GM18907 (cell line): Measurements from ENCODE around the gene CHSY1.
"Not testable (repeated sequence)": the region's sequence is repeated elsewhere in the genome, so short reads cannot be mapped to it uniquely, and the experiment has no call there.

Experiments
- ATAC-seq: cut with Tn5 transposase; IDR thresholded peaks from one replicate; pipeline ENCODE4 v1.9.1; 2021; ENCODE audit warnings: mild to moderate bottlenecking, moderate library complexity; ENCODE audit not compliant: unreplicated experiment

Gene CHSY1

GRCh38 chr15:101138086-101138660, 113.7 kb downstream of the CHSY1 start:
- ATAC-seq: no peak

- no peak for ATAC-seq
Observed at GRCh38 chr15:101137312-101137940, 114.4 kb downstream of the CHSY1 start.

- ATAC-seq: no peak
Observed at GRCh38 chr15:101136381-101137268, 115.2 kb downstream of the CHSY1 start.

GRCh38 chr15:101135532-101136166, 116.2 kb downstream of the CHSY1 start:
- ATAC-seq: peak; percentile 81

- ATAC-seq: no peak
Observed at GRCh38 chr15:101134780-101135179, 117.1 kb downstream of the CHSY1 start.

GRCh38 chr15:101133751-101134261, 118.0 kb downstream of the CHSY1 start:
- no peak for ATAC-seq

- no peak for ATAC-seq
Observed at GRCh38 chr15:101133181-101133460, 118.7 kb downstream of the CHSY1 start.

- no peak for ATAC-seq
Observed at GRCh38 chr15:101132390-101133180, 119.3 kb downstream of the CHSY1 start.

- no peak for ATAC-seq
Observed at GRCh38 chr15:101131489-101132389, 120.1 kb downstream of the CHSY1 start.

- no peak for ATAC-seq
Observed at GRCh38 chr15:101129851-101130380, 121.9 kb downstream of the CHSY1 start.

- no peak for ATAC-seq
Observed at GRCh38 chr15:101128221-101129015, 123.4 kb downstream of the CHSY1 start.

GRCh38 chr15:101127506-101128076, 124.3 kb downstream of the CHSY1 start:
- ATAC-seq: peak; percentile 74

- peak; percentile 50 for ATAC-seq
Observed at GRCh38 chr15:101126618-101127505, 125.0 kb downstream of the CHSY1 start.

GRCh38 chr15:101125881-101126428, 125.9 kb downstream of the CHSY1 start:
- not testable (repeated sequence) for ATAC-seq
